GM18951 (cell line): Measurements from ENCODE around the gene PCDHB9.
"Not testable (repeated sequence)": the region's sequence is repeated elsewhere in the genome, so short reads cannot be mapped to it uniquely, and the experiment has no call there.

Experiments
- POLR2A ChIP-seq: IDR thresholded peaks from 4 replicates; pipeline ENCODE4 v1.6.1; 2011; ENCODE audit warnings: mild to moderate bottlenecking; ENCODE audit not compliant: insufficient read length, insufficient read depth; ENCODE audit errors: extremely low read depth
- in situ Hi-C: fragments of 300-500 bp; cut with MboI; formaldehyde crosslinking; loops from one replicate; pipeline ENCODE4 v1.12.0; 2022; ENCODE audit warnings: low sequenced_read_pairs, mixed read lengths, inconsistent platforms; ENCODE audit not compliant: unreplicated experiment

Gene PCDHB9

DNA sequence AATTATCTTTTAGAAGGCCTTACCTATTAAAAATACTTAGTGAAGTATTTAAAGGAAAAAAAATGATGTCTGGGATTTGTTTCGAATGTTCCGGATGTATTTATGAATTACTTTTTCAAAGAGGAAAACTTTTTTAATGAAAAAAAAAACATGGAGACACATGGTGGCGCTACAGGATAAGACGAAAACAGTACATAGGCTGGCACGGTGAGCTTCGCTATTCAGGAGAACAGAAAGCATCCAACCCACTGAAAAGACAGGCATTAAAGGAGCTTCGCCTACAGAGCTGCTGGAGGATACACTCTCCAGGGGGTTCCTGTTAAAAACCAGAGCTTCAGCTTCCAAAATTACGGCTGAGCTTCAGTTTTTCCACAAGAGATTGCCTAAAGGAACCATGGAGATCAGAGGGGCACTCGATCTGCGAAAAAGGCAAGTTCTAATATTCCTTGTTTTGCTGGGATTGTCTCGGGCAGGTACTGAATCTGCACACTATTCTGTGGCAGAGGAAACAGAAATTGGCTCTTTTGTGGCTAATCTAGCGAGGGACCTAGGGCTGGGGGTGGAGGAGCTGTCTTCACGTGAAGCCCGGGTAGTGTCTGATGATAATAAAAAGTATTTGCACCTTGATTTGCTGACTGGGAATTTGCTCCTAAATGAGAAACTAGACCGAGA, 36.3 kb downstream of the PCDHB9 start, which contains the start of gene PCDHB14:
TSS of gene PCDHB14 (plus strand) at position 232 of the 672 bp plus-strand sequence. CDS start at position 395, 163 bp downstream.
- in situ Hi-C loops = no loop called here
- no peak for TF ChIP-seq POLR2A

DNA sequence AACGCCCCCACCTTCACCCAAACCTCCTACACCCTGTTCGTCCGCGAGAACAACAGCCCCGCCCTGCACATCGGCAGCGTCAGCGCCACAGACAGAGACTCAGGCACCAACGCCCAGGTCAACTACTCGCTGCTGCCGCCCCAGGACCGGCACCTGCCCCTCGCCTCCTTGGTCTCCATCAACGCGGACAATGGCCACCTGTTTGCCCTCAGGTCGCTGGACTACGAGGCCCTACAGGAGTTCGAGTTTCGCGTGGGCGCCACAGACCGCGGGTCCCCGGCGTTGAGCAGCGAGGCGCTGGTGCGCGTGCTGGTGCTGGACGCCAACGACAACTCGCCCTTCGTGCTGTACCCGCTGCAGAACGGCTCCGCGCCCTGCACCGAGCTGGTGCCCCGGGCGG, 37.9 kb downstream of the PCDHB9 start:
- in situ Hi-C loops = not testable (repeated sequence)

DNA sequence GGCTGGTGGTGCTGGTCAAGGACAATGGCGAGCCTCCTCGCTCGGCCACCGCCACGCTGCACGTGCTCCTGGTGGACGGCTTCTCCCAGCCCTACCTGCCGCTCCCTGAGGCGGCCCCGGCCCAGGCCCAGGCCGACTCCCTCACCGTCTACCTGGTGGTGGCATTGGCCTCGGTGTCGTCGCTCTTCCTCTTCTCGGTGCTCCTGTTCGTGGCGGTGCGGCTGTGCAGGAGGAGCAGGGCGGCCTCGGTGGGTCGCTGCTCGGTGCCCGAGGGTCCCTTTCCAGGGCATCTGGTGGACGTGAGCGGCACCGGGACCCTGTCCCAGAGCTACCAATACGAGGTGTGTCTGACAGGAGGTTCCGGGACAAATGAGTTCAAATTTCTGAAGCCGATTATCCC, 38.5 kb downstream of the PCDHB9 start:
- in situ Hi-C loops = not testable (repeated sequence)

DNA sequence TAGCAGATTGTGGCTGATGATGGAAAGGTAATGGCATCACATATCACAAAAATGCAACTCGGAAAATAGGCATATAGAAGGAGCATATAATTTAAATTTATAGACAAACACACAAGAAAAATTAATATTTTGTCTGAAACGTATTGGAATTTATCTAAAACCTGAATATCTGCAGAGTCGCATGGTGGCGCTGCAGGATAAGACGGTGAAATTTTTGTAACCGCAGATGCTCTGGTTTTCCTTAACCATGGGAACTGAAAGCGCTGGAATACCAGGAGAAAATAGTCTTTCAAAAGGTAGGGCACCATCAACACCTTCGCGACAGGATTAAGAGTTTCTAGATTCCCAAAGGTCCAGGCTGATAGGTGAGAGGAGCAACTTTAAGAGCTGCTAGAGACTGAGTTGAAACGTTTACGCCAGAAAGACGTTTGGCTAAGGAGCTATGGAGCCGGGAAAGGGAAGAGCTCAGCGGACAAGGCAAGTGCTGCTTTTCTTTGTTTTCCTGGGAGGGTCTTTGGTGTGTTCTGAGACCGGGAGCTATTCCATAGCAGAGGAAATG, 47.2 kb downstream of the PCDHB9 start:
- in situ Hi-C loops = no loop called here
- no peak for TF ChIP-seq POLR2A

DNA sequence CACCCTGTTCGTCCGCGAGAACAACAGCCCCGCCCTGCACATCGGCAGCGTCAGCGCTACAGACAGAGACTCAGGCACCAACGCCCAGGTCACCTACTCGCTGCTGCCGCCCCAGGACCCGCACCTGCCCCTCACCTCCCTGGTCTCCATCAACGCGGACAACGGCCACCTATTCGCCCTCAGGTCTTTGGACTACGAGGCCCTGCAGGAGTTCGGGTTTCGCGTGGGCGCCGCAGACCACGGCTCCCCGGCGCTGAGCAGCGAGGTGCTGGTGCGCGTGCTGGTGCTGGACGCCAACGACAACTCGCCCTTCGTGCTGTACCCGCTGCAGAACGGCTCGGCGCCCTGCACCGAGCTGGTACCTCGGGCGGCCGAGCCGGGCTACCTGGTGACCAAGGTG, 49.0 kb downstream of the PCDHB9 start:
- in situ Hi-C loops = not testable (repeated sequence)

DNA sequence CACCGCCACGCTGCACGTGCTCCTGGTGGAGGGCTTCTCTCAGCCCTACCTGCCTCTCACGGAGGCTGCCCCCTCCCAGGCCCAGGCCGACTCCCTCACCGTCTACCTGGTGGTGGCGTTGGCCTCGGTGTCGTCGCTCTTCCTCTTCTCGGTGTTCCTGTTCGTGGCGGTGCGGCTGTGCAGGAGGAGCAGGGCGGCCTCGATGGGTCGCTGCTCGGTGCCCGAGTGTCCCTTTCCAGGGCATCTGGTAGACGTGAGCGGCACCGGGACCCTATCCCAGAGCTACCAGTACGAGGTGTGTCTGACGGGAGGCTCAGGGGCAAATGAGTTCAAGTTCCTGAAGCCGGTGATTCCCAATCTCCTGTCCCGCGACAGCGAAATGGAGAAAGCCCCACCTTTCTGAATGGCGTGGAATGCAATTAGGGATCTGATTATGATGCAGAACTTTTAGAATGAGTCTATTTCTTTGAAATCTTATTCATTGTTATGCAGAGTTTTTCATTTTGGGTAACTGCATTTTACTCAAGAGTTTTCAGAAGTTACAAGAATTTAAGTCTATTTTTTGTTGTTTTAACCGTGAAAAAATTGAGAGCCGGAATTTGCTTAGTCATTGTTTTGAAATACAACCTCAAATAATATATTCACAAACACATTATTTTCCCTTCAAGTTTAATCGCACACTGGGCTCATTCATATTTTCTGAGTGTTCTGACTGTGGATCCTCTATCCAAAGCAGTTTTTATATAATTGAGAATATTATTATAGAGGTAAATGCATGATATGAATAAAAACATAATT, 49.8 kb downstream of the PCDHB9 start:
- no peak for TF ChIP-seq POLR2A

More for the DNA sequence above, 49.8 kb downstream of the PCDHB9 start:
- in situ Hi-C loops = no loop called here
